Effector memory CD4-positive, alpha-beta T cell (primary cell): ENCODE measurements around the gene CBY2.

Experiments
- DNase-seq, 3 donors: peaks; one replicate each; pipeline ENCODE4 v3.0.0-alpha.2; 2020
- H3K27ac ChIP-seq: 2 replicates; pipeline ENCODE4 v1.7.0; 2013; ENCODE audit warnings: mild to moderate bottlenecking, low read length, moderate library complexity; ENCODE audit not compliant: insufficient read depth, poor library complexity, severe bottlenecking
- H3K27me3 ChIP-seq: replicated peaks from 2 replicates; pipeline ENCODE4 v1.7.0; 2013; ENCODE audit warnings: mild to moderate bottlenecking, low read length; ENCODE audit not compliant: insufficient read depth, control insufficient read depth, poor library complexity, severe bottlenecking
- H3K36me3 ChIP-seq: 2 replicates; pipeline ENCODE4 v1.7.0; 2013; ENCODE audit warnings: mild to moderate bottlenecking, low read length, moderate library complexity; ENCODE audit not compliant: control insufficient read depth, insufficient read depth
- H3K4me1 ChIP-seq: 2 replicates; pipeline ENCODE4 v1.7.0; 2013; ENCODE audit warnings: low read length, mild to moderate bottlenecking; ENCODE audit not compliant: control insufficient read depth, insufficient read depth, poor library complexity, severe bottlenecking
- H3K4me3 ChIP-seq: 2 replicates; pipeline ENCODE4 v1.7.0; 2013; ENCODE audit warnings: low read length, low read depth, mild to moderate bottlenecking; ENCODE audit not compliant: insufficient read depth, poor library complexity, severe bottlenecking
- H3K9me3 ChIP-seq: 2 replicates; pipeline ENCODE4 v1.7.0; 2013; ENCODE audit warnings: mild to moderate bottlenecking, low read length, moderate library complexity; ENCODE audit not compliant: control insufficient read depth

The CBY2 gene

GRCh38 chr13:45678282-45678681 lies 23.8 kb upstream of the CBY2 start:
- no peak for DNase-seq
- Histone ChIP-seq H3K27ac (no peak overlapping the region), H3K9me3 (no peaks in the 10 kb centered on the region), H3K4me1 (no peaks in the 10 kb centered on the region), H3K36me3 (no peaks in the 10 kb centered on the region), H3K27me3 (no peaks in the 10 kb centered on the region), H3K4me3 (no peak overlapping the region)

GRCh38 chr13:45681113-45681512 lies 21.0 kb upstream of the CBY2 start:
- Histone ChIP-seq H3K9me3 (no peaks in the 10 kb centered on the region), H3K27me3 (no peaks in the 10 kb centered on the region), H3K4me1 (no peaks in the 10 kb centered on the region), H3K36me3 (no peaks in the 10 kb centered on the region), H3K27ac (no peak overlapping the region), H3K4me3 (no peak overlapping the region)
- no peak for DNase-seq

GRCh38 chr13:45682494-45683008 lies 19.6 kb upstream of the CBY2 start:
- Histone ChIP-seq H3K4me1 (no peaks in the 10 kb centered on the region), H3K27me3 (no peaks in the 10 kb centered on the region), H3K9me3 (no peaks in the 10 kb centered on the region), H3K4me3 (no peak overlapping the region), H3K36me3 (no peaks in the 10 kb centered on the region), H3K27ac (no peak overlapping the region)
- no peak for DNase-seq

- H3K4me3 ChIP-seq, result no peak overlapping the region
- no peaks in the 10 kb centered on the region for H3K36me3 ChIP-seq
Observed at GRCh38 chr13:45683701-45684100, 18.4 kb upstream of the CBY2 start.

GRCh38 chr13:45688577-45688976 lies 13.5 kb upstream of the CBY2 start:
- Histone ChIP-seq H3K27me3 (no peaks in the 10 kb centered on the region), H3K9me3 (no peaks in the 10 kb centered on the region), H3K4me3 (no peak overlapping the region), H3K27ac (no peak overlapping the region), H3K4me1 (no peaks in the 10 kb centered on the region), H3K36me3 (no peaks in the 10 kb centered on the region)
- DNase-seq, result no peak

More at GRCh38 chr13:45683701-45684100, 18.4 kb upstream of the CBY2 start:
- no peak for DNase-seq
- no peaks in the 10 kb centered on the region for H3K4me1 ChIP-seq
- no peaks in the 10 kb centered on the region for H3K9me3 ChIP-seq
- no peaks in the 10 kb centered on the region for H3K27me3 ChIP-seq
- no peak overlapping the region for H3K27ac ChIP-seq

GRCh38 chr13:45690636-45691035 lies 11.5 kb upstream of the CBY2 start:
- Histone ChIP-seq H3K9me3 (no peaks in the 10 kb centered on the region), H3K4me1 (no peaks in the 10 kb centered on the region), H3K4me3 (no peak overlapping the region), H3K27ac (no peak overlapping the region), H3K27me3 (no peaks in the 10 kb centered on the region), H3K36me3 (no peaks in the 10 kb centered on the region)
- no peak for DNase-seq

GRCh38 chr13:45691251-45691650 lies 10.9 kb upstream of the CBY2 start:
- Histone ChIP-seq H3K4me3 (no peak overlapping the region), H3K4me1 (no peaks in the 10 kb centered on the region), H3K36me3 (no peaks in the 10 kb centered on the region), H3K27me3 (no peaks in the 10 kb centered on the region), H3K27ac (no peak overlapping the region), H3K9me3 (no peaks in the 10 kb centered on the region)
- no peak for DNase-seq

GRCh38 chr13:45691667-45692066 lies 10.5 kb upstream of the CBY2 start:
- H3K4me3 ChIP-seq, result no peak overlapping the region
- no peaks in the 10 kb centered on the region for H3K4me1 ChIP-seq
- H3K27ac ChIP-seq, result no peak overlapping the region

GRCh38 chr13:45695198-45695730 lies 6.9 kb upstream of the CBY2 start:
- DNase-seq, result no peak
- Histone ChIP-seq H3K9me3 (no peaks in the 10 kb centered on the region), H3K4me3 (no peak overlapping the region), H3K4me1 (no peaks in the 10 kb centered on the region), H3K36me3 (no peaks in the 10 kb centered on the region), H3K27me3 (no peaks in the 10 kb centered on the region), H3K27ac (no peak overlapping the region)

More at GRCh38 chr13:45691667-45692066, 10.5 kb upstream of the CBY2 start:
- Histone ChIP-seq H3K27me3 (no peaks in the 10 kb centered on the region), H3K9me3 (no peaks in the 10 kb centered on the region), H3K36me3 (no peaks in the 10 kb centered on the region)
- no peak for DNase-seq

- no peaks in the 10 kb centered on the region for H3K9me3 ChIP-seq
- no peak overlapping the region for H3K27ac ChIP-seq
- no peaks in the 10 kb centered on the region for H3K36me3 ChIP-seq
- no peaks in the 10 kb centered on the region for H3K4me1 ChIP-seq
- H3K27me3 ChIP-seq, result no peaks in the 10 kb centered on the region
- H3K4me3 ChIP-seq, result no peak overlapping the region
- no peak for DNase-seq
Observed at GRCh38 chr13:45696610-45697226, 5.4 kb upstream of the CBY2 start.
